ENCODE data around the gene INTS14.
"Not testable (repeated sequence)": the region's sequence is repeated elsewhere in the genome, so short reads cannot be mapped to it uniquely, and the experiment has no call there.

INTS14 gene

GRCh38 chr15:65630760-65631159, 19.8 kb upstream of the INTS14 start:
- DNase-seq, result peak; percentile 7

DNA sequence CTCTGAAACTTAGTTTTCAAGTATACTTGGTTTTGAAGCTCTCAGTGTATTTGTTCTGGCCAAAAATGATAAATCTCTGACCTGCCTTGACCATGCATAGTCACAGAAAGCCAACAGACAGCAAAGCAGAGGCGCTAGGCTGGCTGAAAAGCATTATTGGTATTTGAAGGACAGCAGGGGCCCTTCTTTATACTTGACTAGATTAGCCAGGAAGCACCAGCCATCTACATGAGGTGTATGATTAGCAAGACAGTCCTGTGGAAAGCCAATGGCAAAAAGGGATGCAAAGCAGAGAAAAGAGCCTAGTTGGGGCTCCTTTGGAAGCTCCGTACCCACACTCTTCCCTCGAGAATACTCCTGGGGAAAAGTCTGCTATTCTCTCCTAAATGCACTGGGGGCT, 18.6 kb upstream of the INTS14 start:
- DNase-seq, result no peak

- no peak for DNase-seq
Measured at GRCh38 chr15:65626856-65627255, 15.9 kb upstream of the INTS14 start.

DNA sequence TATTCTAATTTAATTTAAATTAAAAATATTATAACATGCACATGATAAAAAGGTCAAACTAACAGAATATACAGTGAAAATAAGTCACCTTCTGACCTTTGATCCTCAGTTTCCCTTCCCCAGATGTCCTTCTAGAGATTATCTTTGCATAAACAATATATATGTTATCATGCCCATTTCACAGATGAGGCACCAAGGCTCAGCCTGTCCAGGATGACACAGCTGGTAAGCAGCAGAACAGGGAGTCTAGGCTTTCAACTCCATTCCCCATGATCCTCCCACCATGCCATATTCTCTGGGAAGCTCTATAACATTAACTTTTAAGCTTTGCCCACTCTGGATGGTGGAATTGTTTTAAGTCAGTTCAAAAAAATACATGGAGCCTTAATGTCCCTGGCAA, 12.2 kb upstream of the INTS14 start:
- DNase-seq, result no peak

- no peak for DNase-seq
Measured at GRCh38 chr15:65621638-65622037, 10.7 kb upstream of the INTS14 start, which contains the start of gene SLC24A1. SLC24A1 (plus strand) TSS chr15:65621938; CDS start chr15:65624081, 2,143 bp downstream.

DNA sequence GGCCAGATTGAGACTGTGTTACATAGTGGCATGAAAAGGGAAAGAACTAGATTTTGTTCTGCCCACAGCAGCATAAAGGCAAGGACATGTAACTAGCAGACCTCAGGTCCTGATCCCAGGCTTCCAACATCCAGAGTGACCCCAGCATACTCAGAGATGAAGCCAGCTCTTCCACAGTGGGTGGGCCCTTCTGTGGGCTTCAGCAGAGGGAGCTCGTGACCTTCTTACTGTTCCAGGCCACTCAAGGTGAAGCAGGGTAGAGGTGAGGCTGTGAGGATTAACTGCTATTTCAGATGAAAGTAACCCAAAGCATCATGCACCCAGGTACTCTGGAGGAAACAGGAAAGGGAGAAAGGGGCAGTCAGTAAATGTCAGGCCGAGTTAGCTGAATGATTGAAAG, 9.9 kb upstream of the INTS14 start:
- DNase-seq, result no peak

DNA sequence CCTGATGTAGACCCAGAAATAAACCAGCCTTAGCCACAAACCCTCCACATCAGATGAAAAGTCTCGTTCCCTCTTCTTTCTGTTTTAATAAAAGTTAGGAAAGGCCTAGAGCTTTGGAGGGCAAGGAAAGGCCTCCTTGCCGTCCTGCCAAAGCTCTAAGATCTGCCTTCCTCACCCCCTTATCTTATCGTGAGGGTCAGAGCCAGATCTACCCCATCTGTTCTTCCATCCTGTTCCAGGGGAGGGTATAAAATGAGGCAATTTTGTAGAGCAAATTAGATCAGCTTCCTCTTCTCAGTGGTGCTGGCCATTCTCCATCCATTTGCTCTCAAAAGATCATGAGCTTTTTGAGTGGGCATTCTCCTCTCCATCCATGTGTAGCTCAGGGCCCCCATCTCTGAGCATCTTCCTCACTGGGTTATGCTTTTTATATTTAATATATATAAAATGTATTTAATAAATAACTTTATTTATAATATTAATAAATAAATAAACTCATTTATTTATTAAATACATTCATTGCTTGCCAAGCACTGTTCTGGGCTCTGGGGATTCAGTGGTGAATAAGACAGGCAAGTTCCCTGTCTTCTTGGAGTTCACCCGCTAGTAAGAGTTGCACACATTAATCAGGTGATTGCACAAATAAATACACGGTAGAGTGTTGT, 8.8 kb upstream of the INTS14 start:
- no peak for DNase-seq

DNA sequence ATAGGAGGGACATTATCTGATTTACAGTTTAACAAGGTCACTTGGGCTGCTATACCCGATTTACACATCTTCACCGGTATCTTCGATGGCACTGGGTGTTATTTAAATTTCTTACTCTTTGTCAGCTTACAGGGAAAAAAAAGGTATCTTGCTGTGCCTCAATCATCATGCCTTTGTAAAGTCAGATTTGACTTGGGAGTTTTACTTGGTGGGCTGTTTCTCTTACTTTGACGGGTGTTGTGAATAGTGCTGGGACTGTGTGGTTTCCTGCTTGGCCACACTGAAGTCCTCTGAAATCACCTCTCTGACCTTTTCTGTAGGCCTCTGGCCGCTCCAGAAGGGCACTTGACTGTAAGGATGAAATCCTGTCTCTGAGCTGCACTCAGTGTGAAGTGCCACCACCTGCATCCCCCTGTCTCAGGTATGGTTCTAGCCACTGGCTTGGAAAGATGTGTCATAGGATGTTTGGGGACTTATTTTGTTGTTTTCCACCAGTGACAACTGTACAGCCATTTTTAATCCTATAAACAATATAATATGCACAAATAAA, 7.7 kb upstream of the INTS14 start:
- DNase-seq, result no peak

DNA sequence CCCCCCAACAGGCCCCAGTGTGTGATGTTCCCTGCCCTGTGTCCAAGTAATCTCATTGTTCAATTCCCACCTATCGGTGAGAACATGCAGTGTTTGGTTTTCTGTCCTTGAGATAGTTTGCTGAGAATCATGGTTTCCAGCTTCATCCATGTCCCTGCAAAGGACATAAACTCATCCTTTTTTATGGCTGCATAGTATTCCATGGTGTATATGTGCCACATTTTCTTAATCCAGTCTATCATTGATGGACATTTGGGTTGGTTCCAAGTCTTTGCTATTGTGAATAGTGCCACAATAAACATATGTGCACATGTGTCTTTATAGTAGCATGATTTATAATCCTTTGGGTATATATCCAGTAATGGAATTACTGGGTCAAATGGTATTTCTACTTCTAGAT, 5.0 kb upstream of the INTS14 start:
- not testable (repeated sequence) for DNase-seq

- no peak for DNase-seq
Measured at GRCh38 chr15:65612949-65613744, 2.2 kb upstream of the INTS14 start.

DNA sequence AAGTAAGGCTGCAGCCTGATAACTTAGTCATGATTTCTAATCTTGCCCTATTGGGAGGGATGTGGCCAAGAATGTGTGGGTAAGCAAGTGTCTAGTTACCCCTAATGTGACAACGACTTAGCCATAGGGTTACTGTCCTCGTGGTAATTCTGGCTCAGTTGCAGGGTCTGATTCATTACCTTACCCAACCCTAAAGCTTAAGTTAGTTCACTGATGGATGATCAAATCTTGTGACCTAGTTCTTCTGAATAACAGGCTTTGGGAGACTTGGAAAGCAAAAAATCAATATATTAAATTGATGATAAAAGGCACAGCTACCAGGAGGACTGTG, 1.6 kb upstream of the INTS14 start:
- no peak for DNase-seq

DNA sequence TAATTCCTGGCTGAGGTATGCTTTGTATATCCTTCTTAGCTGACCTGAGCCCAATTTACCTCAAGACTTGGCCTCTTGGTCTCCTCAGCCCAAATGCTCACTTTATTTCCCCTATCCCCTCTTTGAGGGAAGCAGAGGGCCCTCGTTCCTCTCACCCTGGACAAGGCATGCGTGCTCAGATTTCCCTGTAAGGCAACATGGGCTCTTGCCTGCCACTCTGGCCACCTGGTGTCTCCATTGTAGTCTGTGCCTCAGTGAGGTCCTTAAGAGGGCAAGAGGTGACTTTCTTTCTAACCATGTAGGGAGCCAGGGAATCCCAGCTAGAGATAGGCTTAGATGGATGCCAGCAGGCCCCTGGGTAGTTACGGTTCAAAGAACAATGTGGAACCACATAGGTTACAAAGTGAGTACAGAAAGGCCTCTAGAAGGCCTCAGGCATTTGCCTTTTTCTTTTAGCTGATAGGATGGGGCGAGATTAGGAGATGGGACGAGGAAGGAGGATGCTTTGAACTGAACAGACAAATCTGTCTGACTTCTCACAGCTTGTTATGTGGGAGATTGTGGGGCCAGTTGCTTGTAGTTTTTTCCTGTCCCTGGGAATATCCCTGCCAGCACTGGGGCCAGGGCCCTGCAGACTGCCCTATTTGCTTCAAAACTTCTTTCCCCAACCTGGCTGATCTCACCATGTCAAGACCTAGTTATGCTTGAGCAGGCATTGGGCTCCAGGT, 1.1 kb upstream of the INTS14 start:
- DNase-seq, result no peak

DNA sequence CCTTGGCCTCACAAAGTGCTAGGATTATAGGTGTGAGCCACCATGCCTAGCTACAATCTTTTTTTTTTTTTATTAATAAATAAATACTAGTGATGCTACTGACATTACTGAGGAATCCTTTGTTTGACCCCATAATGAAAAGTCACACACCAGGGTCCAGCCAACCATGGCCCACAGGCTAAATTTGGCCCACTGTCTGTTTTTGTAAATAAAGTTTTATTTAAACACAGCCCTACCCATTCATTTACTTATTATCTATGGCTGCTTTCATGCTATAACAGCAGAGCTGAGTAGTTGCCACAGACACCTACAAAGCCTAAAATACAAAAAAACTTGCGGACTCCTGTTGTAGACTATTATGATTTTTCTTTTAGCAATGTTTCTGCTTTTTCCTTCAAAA, 7.4 kb downstream of the INTS14 start:
- DNase-seq, result no peak

DNA sequence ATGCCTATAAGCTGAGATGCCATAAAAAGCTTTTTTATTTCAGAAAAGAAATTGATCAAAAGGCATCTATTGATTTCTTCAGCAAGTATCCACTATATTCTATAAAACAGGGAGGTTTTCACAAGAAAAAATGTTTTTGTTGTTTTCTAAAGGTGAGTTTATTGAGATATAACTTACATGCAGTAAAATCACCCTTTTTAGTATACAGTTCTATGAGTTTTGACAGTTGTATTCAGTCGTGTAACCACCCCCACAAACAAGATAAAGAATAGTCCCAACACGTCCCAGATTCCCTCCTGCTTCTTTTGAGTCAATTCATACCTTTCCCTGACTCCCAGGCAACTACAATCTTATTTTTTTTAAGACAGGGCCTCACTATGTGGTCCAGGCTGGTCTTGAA, 7.8 kb downstream of the INTS14 start:
- DNase-seq, result no peak

DNA sequence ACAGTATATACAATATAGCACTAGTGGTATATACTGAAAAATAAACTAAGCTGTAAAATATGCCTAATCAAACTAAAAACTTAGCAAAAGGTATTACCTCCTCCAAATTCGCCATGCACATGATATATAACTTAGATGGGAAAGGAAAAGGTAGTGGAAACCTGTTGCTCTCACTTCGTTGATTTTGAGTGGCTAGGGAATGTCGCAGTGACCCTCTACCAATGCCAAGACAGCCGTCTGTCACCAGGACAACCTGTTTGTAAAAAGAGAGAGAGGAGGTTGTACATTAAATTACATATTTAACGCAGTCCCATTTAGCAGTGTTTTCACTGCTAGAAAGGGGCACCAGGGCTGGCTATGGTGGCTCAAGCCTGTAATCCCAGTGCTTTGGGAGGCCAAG, 11.3 kb downstream of the INTS14 start:
- no peak for DNase-seq

- no peak for DNase-seq
Measured at GRCh38 chr15:65598468-65598867, 12.5 kb downstream of the INTS14 start.

DNA sequence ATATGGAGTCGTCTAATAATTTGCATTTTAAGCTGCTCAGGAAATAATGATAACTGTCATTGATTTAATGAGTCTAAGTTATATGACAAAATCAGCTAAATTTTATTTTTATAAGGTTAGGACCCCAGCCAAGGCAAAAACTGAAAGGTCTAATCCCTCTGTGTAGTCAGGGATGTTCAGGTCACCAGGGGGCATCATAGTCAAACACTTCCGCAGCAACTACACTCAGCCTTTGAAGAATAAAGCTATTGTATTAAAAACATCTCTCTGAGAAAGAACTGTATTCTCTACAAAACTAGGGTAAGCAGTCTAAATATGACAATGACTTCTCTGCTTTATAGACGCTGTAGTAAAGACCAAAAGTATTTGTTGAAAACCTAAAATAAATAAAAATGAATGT, 15.0 kb downstream of the INTS14 start:
- peak; percentile 32 for DNase-seq

- no peak for DNase-seq
Measured at GRCh38 chr15:65587094-65587493, 23.8 kb downstream of the INTS14 start.

- DNase-seq, result no peak
Measured at GRCh38 chr15:65584241-65584640, 26.7 kb downstream of the INTS14 start.

DNA sequence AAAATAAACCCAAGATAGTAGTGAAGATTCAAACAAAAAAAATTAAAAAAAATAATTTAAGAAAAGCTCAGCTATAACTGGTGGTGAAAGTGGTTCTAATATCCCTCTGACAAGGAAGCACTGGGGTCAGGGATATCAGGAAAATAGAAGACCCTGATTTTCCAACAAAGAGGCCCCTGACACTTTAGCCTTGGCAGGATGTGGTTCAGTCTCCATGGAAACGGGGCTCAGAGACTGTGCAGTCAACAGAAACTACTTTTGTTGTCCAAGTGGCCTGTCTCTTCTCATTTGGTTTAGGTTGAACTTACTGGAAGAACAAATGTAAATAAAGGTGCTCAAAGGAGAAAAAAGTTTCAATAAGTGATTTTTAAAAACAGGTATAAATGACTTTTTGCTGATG, 27.2 kb downstream of the INTS14 start:
- DNase-seq, result peak; percentile 75

DNA sequence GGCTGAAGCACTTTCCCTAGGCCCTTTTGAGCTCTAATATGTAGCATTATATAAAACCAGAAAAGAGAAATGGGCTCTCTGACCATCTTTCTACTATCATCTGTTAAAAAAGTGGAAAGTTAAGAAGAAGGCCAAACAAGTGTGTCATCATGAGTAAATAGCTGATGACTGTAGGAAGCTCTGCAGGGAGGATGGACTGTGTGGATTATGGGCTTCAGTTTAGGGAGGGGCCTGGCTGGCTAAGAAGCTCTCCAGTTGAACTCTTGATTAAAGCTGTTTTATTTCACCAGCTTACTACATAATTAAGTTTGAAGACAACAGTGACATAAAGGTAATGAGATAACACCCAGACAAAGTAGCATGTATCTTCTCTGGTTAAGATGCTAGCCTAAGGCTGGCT, 30.6 kb downstream of the INTS14 start:
- no peak for DNase-seq

DNA sequence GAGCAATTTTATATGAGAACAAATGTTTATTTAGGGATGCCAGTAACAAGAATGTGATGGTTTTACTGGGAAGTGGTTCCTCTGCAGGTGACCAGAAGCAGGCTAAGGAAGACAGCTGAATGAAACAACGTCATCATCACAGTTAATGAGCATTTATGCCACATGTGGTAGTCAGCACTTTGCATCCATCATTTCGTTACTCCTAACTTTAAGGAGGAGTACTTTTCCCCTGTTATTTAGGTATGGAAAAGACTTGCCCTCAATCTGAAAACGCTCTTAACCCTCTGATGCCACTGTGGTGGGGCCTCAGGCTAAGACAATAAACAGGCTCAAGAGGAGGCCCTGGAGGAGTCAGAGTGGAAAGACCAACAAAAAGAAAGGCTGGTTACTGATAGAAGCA, 31.2 kb downstream of the INTS14 start:
- DNase-seq, result no peak

- no peak for DNase-seq
Measured at GRCh38 chr15:65578904-65579728, 31.8 kb downstream of the INTS14 start.
